Measurements from ENCODE around the gene ZFR2.

Gene ZFR2

DNA sequence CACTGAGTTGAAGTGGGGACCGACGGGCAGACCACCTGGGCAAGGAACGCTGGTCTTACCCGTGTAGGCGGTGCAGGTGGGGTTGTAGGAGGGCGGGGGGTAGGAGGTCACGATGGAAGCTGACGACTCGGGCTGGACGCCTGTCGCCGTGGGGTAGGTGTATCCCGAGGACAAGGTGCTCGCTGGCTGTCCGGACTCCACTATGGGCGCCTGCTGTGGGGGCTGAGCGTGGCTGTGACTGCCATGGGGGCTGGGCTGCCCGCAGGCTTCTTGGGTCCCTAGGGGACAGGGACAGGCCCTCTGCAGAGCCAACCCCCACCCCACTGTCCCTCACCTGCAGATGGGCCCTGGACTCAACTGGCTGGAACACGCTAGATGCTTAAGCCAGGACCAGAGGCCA, 37.2 kb downstream of the ZFR2 start:
- TF ChIP-seq ZNF565 (CRISPR knock-in tag; conservative IDR thresholded peaks at IDR 0.05; ENCODE audit: low read depth): no peak
- TF ChIP-seq, protein P1, sequence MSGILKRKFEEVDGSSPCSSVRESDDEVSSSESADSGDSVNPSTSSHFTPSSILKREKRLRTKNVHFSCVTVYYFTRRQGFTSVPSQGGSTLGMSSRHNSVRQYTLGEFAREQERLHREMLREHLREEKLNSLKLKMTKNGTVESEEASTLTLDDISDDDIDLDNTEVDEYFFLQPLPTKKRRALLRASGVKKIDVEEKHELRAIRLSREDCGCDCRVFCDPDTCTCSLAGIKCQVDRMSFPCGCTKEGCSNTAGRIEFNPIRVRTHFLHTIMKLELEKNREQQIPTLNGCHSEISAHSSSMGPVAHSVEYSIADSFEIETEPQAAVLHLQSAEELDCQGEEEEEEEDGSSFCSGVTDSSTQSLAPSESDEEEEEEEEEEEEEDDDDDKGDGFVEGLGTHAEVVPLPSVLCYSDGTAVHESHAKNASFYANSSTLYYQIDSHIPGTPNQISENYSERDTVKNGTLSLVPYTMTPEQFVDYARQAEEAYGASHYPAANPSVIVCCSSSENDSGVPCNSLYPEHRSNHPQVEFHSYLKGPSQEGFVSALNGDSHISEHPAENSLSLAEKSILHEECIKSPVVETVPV (CRISPR knock-in tag; IDR thresholded peaks at IDR 0.05): no peak

DNA sequence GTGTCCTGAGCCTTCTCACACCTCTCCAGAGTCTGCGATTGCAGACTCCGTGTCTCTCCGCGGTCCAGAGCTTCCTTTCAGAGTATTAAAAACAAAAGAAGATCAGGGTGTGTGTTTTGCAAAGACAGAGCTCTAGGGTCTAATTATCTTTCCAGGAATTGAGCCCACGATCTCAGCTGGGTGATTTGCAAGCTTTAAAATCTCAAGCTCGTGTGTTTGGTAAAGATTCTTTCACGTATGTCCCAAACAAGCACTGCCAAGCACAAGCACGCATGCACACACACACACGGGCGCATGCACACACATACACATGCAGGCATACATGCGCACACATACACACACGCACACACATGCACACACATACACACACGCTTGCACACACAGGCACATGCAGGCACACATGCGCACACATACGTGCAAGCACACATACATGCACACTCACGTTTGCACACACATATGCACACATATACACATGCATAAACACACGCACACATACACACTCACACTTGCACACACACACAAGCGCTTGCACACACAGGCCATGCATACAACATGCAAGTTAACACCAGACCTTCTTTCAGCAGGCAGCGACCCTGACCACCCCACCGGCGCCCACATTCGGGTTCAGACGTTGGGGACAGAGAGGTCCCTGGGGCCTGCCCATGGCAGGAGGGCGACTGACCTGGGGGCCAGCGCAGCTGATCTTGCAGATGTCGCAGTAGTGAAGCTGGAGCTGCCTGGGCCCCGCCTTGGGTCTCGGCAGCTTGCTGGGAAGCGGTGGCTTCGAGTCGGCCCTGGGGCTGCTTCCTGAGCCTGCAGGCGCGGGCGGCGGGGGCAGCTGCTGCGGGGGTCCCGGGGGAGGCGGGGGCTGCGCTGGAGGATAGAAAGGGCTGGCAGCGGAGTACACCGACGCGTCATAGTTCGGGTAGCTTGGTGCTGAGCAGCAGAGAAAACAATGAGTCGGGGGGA, 37.9 kb downstream of the ZFR2 start:
- ATAC-seq: no peak
- TF ChIP-seq ZNF8 (CRISPR knock-in tag; IDR thresholded peaks at IDR 0.05) (no peak), ZNF70 (CRISPR knock-in tag; IDR thresholded peaks at IDR 0.05) (no peak), ISL1 (CRISPR knock-in tag; IDR thresholded peaks at IDR 0.05) (no peak), CSDC2 (CRISPR knock-in tag; IDR thresholded peaks at IDR 0.05) (no peak), BACH2 (CRISPR knock-in tag; IDR thresholded peaks at IDR 0.05; ENCODE audit: borderline replicate concordance) (no peak), ZNF565 (CRISPR knock-in tag; conservative IDR thresholded peaks at IDR 0.05; ENCODE audit: low read depth) (no peak), TOX (CRISPR knock-in tag; IDR thresholded peaks at IDR 0.05; ENCODE audit: borderline replicate concordance) (no peak)
- TF ChIP-seq, protein P2, sequence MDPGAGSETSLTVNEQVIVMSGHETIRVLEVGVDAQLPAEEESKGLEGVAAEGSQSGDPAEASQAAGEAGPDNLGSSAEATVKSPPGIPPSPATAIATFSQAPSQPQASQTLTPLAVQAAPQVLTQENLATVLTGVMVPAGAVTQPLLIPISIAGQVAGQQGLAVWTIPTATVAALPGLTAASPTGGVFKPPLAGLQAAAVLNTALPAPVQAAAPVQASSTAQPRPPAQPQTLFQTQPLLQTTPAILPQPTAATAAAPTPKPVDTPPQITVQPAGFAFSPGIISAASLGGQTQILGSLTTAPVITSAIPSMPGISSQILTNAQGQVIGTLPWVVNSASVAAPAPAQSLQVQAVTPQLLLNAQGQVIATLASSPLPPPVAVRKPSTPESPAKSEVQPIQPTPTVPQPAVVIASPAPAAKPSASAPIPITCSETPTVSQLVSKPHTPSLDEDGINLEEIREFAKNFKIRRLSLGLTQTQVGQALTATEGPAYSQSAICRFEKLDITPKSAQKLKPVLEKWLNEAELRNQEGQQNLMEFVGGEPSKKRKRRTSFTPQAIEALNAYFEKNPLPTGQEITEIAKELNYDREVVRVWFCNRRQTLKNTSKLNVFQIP (CRISPR knock-in tag; IDR thresholded peaks at IDR 0.05; ENCODE audit: borderline replicate concordance, low read depth): no peak
- TF ChIP-seq, protein P3, sequence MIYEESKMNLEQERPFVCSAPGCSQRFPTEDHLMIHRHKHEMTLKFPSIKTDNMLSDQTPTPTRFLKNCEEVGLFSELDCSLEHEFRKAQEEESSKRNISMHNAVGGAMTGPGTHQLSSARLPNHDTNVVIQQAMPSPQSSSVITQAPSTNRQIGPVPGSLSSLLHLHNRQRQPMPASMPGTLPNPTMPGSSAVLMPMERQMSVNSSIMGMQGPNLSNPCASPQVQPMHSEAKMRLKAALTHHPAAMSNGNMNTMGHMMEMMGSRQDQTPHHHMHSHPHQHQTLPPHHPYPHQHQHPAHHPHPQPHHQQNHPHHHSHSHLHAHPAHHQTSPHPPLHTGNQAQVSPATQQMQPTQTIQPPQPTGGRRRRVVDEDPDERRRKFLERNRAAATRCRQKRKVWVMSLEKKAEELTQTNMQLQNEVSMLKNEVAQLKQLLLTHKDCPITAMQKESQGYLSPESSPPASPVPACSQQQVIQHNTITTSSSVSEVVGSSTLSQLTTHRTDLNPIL (CRISPR knock-in tag; IDR thresholded peaks at IDR 0.05; ENCODE audit: low read depth): no peak

More for the DNA sequence above, 37.2 kb downstream of the ZFR2 start:
- ATAC-seq: no peak

DNA sequence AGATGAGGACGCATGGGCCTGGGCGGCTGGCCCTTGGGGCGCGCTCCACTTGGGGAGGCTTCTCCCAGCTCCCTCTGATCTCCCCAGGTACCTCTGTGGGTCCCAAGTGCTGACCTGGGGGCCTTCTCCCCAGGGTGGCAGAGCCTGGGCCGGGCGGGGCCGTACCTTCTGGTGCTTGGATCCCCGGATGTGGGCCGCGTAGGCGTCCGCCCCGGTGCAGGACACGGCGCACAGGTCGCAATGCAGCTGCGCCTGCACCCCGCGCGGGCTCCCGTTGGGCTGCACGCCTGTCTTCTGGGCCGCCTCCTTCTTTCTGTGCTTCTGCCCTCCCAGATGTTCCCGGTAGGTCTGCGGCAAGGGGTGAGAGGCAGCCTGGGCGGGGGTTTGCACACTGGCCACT, 41.5 kb downstream of the ZFR2 start:
- ATAC-seq: no peak
- no peak for TF ChIP-seq ARNTL (CRISPR knock-in tag; IDR thresholded peaks at IDR 0.05; ENCODE audit: borderline replicate concordance, low read depth)
- no peak for TF ChIP-seq OSR1 (CRISPR knock-in tag; IDR thresholded peaks at IDR 0.05)
- TF ChIP-seq, protein P1 (CRISPR knock-in tag; IDR thresholded peaks at IDR 0.05): no peak
- TF ChIP-seq ISL1 (CRISPR knock-in tag; IDR thresholded peaks at IDR 0.05): no peak
- no peak for TF ChIP-seq GLIS3 (CRISPR knock-in tag; IDR thresholded peaks at IDR 0.05)
- TF ChIP-seq, protein P4, sequence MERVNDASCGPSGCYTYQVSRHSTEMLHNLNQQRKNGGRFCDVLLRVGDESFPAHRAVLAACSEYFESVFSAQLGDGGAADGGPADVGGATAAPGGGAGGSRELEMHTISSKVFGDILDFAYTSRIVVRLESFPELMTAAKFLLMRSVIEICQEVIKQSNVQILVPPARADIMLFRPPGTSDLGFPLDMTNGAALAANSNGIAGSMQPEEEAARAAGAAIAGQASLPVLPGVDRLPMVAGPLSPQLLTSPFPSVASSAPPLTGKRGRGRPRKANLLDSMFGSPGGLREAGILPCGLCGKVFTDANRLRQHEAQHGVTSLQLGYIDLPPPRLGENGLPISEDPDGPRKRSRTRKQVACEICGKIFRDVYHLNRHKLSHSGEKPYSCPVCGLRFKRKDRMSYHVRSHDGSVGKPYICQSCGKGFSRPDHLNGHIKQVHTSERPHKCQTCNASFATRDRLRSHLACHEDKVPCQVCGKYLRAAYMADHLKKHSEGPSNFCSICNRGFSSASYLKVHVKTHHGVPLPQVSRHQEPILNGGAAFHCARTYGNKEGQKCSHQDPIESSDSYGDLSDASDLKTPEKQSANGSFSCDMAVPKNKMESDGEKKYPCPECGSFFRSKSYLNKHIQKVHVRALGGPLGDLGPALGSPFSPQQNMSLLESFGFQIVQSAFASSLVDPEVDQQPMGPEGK (CRISPR knock-in tag; IDR thresholded peaks at IDR 0.05; ENCODE audit: borderline replicate concordance): no peak
- no peak for TF ChIP-seq TCF4 (CRISPR knock-in tag; IDR thresholded peaks at IDR 0.05; ENCODE audit: borderline replicate concordance)
- TF ChIP-seq, protein P5, sequence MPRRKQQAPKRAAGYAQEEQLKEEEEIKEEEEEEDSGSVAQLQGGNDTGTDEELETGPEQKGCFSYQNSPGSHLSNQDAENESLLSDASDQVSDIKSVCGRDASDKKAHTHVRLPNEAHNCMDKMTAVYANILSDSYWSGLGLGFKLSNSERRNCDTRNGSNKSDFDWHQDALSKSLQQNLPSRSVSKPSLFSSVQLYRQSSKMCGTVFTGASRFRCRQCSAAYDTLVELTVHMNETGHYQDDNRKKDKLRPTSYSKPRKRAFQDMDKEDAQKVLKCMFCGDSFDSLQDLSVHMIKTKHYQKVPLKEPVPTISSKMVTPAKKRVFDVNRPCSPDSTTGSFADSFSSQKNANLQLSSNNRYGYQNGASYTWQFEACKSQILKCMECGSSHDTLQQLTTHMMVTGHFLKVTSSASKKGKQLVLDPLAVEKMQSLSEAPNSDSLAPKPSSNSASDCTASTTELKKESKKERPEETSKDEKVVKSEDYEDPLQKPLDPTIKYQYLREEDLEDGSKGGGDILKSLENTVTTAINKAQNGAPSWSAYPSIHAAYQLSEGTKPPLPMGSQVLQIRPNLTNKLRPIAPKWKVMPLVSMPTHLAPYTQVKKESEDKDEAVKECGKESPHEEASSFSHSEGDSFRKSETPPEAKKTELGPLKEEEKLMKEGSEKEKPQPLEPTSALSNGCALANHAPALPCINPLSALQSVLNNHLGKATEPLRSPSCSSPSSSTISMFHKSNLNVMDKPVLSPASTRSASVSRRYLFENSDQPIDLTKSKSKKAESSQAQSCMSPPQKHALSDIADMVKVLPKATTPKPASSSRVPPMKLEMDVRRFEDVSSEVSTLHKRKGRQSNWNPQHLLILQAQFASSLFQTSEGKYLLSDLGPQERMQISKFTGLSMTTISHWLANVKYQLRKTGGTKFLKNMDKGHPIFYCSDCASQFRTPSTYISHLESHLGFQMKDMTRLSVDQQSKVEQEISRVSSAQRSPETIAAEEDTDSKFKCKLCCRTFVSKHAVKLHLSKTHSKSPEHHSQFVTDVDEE (CRISPR knock-in tag; IDR thresholded peaks at IDR 0.05): no peak
- TF ChIP-seq ZNF70 (CRISPR knock-in tag; IDR thresholded peaks at IDR 0.05): no peak
- no peak for TF ChIP-seq ZNF8 (CRISPR knock-in tag; IDR thresholded peaks at IDR 0.05)
- TF ChIP-seq ZFP3 (CRISPR knock-in tag; IDR thresholded peaks at IDR 0.05): no peak
- TF ChIP-seq ZFP30 (CRISPR knock-in tag; IDR thresholded peaks at IDR 0.05): no peak

All from SK-N-SH treated with all-trans-retinoic acid at 6 μM for 48 hours (cell line).